Peyer's patch (tissue), 4 donors: ENCODE results near the gene SFRP4.

Experiments used
- CTCF ChIP-seq, 6 experiments: fragments of 450-650 bp in 4 of 6; fragments of 200-600 bp in 2 of 6; sonication (generic) in 1 of 6; IDR thresholded peaks; one replicate each; pipeline ENCODE4 v1.5.1; 2017 to 2019; ENCODE audit warnings: antibody characterized with exemption in 6 of 6, mild to moderate bottlenecking in 3 of 6, moderate library complexity in 1 of 6
- POLR2A ChIP-seq, 2 donors: fragments of 450-650 bp; IDR thresholded peaks; one replicate each; pipeline ENCODE4 v1.5.1; 2017; ENCODE audit warnings: antibody characterized with exemption in 2 of 2, mild to moderate bottlenecking in 2 of 2, moderate library complexity in 2 of 2

- TF ChIP-seq POLR2A (IDR thresholded peaks at IDR 0.05) (no peak), CTCF (IDR thresholded peaks at IDR 0.05) (no peak)
Observed at GRCh38 chr7:37944737-37945054, 28.1 kb upstream of the SFRP4 start.
